ENCODE data around the gene ATOH8.

ATOH8 gene

DNA sequence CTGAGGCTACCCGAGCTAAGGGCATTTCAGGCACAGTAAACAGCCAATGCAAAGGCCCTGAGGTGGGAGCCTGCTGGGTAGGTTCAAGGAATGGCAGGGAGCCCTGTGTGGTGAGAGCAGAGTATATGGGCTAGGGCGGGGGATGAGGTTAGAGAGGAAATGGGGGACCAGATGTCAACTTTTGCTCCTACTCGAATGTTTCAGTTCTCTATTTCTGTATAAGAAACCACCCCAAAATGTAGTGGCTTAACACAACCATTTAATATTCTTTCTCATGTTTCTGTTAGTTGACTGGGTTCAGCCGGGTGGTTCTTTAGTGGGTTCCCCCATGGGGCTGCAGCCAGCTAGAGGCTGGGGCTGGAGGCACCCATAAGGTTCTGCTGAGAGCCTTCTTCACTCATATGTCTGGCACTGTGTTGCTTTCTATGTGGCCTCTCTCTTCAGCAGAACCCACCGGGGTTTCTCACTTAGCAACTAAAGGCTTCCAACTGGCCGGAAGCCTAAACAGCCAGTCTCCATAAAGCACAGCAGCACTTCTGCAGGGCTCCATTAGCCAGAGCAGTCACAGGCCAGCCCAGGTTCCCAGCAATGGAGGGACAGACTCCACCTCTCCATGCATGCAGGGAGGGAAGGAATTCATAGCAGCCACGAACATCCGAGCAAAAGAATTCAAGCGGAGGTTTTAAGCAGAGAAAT lies 5.6 kb upstream of the ATOH8 start:
- Histone ChIP-seq H3K4me1 (ENCODE audit: control insufficient read depth, low read length) (peaks cover 18% of the 10 kb centered on the region), H4K20me1 (ENCODE audit: control insufficient read depth, insufficient read depth, low read depth, low read length) (no peaks in the 10 kb centered on the region), H3K27me3 (ENCODE audit: control insufficient read depth, low read length) (peaks cover 43% of the 10 kb centered on the region), H3K4me3 (ENCODE audit: low read length) (peak overlapping the region; percentile 25; the same call in 1 of the 2 replicates), H3K36me3 (ENCODE audit: control insufficient read depth, low read length) (no peaks in the 10 kb centered on the region), H3K27ac (ENCODE audit: low read depth, low read length) (0 out of 2 replicates have a peak overlapping the region, but pooled peaks have one; percentile 8), H3K9me3 (ENCODE audit: control insufficient read depth, insufficient read depth, low read length) (no peaks in the 10 kb centered on the region), H3K9me2 (replicated peaks; ENCODE audit: control insufficient read depth, low read length) (no peaks in the 10 kb centered on the region), H3F3A (ENCODE audit: control insufficient read depth, insufficient read depth) (peaks cover 5% of the 10 kb centered on the region), H3K79me2 (ENCODE audit: control insufficient read depth, low read length) (no peaks in the 10 kb centered on the region), H3K4me2 (ENCODE audit: low read length) (peak overlapping the region; percentile 47)
- TF ChIP-seq EZH2phosphoT487 (IDR thresholded peaks at IDR 0.05; ENCODE audit: borderline replicate concordance, low read length), result no peak
- TF ChIP-seq, protein P1, sequence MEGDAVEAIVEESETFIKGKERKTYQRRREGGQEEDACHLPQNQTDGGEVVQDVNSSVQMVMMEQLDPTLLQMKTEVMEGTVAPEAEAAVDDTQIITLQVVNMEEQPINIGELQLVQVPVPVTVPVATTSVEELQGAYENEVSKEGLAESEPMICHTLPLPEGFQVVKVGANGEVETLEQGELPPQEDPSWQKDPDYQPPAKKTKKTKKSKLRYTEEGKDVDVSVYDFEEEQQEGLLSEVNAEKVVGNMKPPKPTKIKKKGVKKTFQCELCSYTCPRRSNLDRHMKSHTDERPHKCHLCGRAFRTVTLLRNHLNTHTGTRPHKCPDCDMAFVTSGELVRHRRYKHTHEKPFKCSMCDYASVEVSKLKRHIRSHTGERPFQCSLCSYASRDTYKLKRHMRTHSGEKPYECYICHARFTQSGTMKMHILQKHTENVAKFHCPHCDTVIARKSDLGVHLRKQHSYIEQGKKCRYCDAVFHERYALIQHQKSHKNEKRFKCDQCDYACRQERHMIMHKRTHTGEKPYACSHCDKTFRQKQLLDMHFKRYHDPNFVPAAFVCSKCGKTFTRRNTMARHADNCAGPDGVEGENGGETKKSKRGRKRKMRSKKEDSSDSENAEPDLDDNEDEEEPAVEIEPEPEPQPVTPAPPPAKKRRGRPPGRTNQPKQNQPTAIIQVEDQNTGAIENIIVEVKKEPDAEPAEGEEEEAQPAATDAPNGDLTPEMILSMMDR (IDR thresholded peaks at IDR 0.05; ENCODE audit: low read depth, low read length, poor library complexity, severe bottlenecking), result no peak

DNA sequence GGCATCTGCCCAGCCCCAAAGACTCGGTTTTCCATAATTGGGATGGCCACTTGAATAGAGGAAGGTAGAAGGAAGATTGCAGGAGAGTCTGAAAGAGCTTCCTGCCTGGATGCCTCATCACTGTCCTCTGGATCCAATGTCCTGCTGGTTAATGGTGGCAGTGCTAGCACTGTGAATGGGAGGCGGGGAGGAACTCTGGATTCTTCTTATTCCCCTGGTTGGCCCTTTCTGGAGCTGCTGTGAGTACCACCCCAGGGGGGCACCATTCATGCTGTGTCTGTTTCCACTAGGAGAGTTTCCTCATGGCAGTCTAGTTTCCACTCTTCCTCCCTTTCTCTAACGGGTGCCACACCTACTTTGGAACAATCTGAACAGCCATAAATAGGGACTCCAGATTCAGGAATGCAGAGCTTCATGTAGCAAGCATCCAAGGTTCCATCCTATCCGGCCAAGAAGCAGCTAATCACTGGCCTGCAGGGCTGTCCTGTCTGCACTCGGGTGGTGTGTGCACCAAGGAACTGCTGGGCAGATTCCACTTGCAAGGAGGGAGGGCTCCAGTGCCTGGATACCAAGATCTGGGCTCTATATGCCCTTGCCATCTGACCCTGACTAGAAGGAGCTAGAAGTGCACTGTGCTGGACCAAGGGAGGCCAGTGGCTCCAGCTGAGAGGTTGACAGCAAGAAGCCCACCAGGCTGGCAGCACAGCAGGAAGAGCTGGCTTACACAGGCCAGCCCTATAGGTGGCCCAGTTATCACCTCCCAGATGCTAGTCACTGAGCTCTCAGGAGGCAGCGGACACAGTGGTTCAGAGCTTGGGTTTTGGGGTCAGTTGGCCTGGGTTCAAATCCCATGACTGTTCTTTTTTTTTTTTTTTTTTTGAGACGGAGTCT lies 4.6 kb upstream of the ATOH8 start:
- no peak overlapping the region for H3K4me3 ChIP-seq (ENCODE audit: low read length)
- peaks cover 18% of the 10 kb centered on the region for H3K4me1 ChIP-seq (ENCODE audit: control insufficient read depth, low read length)
- H3K27me3 ChIP-seq (ENCODE audit: control insufficient read depth, low read length), result peaks cover 49% of the 10 kb centered on the region
- TF ChIP-seq, protein P1 (IDR thresholded peaks at IDR 0.05; ENCODE audit: low read depth, low read length, poor library complexity, severe bottlenecking), result no peak
- TF ChIP-seq EZH2phosphoT487 (IDR thresholded peaks at IDR 0.05; ENCODE audit: borderline replicate concordance, low read length), result no peak
- H3K36me3 ChIP-seq (ENCODE audit: control insufficient read depth, low read length), result no peaks in the 10 kb centered on the region
- no peaks in the 10 kb centered on the region for H3K79me2 ChIP-seq (ENCODE audit: control insufficient read depth, low read length)
- peak overlapping the region; percentile 47; the same call in 1 of the 2 replicates for H3K4me2 ChIP-seq (ENCODE audit: low read length)
- no peaks in the 10 kb centered on the region for H3K9me2 ChIP-seq (replicated peaks; ENCODE audit: control insufficient read depth, low read length)
- no peak overlapping the region for H3K27ac ChIP-seq (ENCODE audit: low read depth, low read length)
- H3K9me3 ChIP-seq (ENCODE audit: control insufficient read depth, insufficient read depth, low read length), result no peaks in the 10 kb centered on the region
- H3F3A ChIP-seq (ENCODE audit: control insufficient read depth, insufficient read depth), result peaks cover 5% of the 10 kb centered on the region
- no peaks in the 10 kb centered on the region for H4K20me1 ChIP-seq (ENCODE audit: control insufficient read depth, insufficient read depth, low read depth, low read length)

DNA sequence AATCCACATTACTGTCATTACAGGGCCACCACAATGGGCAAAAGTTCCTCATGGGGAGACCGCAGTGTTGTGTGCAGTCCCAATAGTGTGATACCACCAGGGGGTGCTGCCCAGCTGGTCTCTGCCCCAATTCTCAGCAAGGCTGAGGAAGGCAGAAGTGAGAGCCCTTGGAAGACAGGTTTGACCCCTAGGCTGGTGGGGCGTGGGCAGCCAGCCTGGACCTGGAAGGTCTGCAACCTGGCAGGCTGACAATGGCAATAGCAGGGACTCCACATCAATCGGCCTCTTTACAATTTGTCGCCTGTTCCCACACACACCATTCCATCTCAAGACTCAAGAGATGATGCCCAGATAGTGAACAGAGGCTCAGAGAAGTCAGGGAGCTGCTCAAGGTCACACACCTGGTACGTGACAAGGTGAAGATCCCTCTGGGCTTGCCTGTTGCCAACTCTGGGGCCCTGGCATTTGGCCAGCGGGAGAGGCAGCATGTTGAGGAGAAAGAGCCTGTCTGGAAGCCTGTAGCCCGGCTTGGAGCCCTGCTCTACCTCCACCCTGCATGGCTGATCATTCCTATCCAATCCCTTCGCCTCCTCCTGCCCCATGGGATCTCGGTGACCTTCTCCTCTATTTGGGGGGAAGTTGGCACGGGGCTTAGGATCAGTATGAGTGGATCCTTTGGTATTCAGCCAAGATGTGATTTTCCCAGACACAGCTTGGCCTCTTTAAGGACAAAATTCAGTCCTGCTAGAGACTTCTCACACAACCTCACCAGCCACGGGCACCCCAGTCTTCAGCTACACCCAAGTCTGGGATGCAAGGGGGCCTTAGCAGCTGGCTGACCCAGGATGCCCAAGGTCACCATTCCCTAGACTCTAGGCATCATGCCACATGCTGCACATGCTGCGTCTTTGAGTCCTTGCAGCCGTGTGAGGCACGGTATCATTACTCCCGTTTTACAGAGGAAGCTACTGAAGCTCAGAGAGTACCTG lies 2.9 kb upstream of the ATOH8 start:
- Histone ChIP-seq H3K4me3 (ENCODE audit: low read length) (no peak overlapping the region), H4K20me1 (ENCODE audit: control insufficient read depth, insufficient read depth, low read depth, low read length) (no peaks in the 10 kb centered on the region), H3K4me1 (ENCODE audit: control insufficient read depth, low read length) (peaks cover 18% of the 10 kb centered on the region), H3K27ac (ENCODE audit: low read depth, low read length) (no peak overlapping the region), H3K36me3 (ENCODE audit: control insufficient read depth, low read length) (no peaks in the 10 kb centered on the region), H3F3A (ENCODE audit: control insufficient read depth, insufficient read depth) (peaks cover 5% of the 10 kb centered on the region), H3K27me3 (ENCODE audit: control insufficient read depth, low read length) (peaks cover 56% of the 10 kb centered on the region), H3K9me2 (replicated peaks; ENCODE audit: control insufficient read depth, low read length) (no peaks in the 10 kb centered on the region), H3K9me3 (ENCODE audit: control insufficient read depth, insufficient read depth, low read length) (no peaks in the 10 kb centered on the region), H3K79me2 (ENCODE audit: control insufficient read depth, low read length) (no peaks in the 10 kb centered on the region), H3K4me2 (ENCODE audit: low read length) (no peak overlapping the region)
- TF ChIP-seq, protein P1 (IDR thresholded peaks at IDR 0.05; ENCODE audit: low read depth, low read length, poor library complexity, severe bottlenecking), result peak; percentile 91
- TF ChIP-seq EZH2phosphoT487 (IDR thresholded peaks at IDR 0.05; ENCODE audit: borderline replicate concordance, low read length), result no peak; the same call in 1 of the 2 replicates

Measured in DOHH2 (cell line).